Right lobe of liver (tissue), 6 donors: ENCODE results near the gene FBXL5. TPM values are rescaled to one million over a fixed set of nuclear protein-coding genes. Genes with fewer than 3 reads are reported as not detected.

Experiments used
- ATAC-seq, 4 donors: fragments of 200-7000 bp; cut with Tn5 transposase; one replicate each; pipeline ENCODE4 v1.9.1; 2020; ENCODE audit warnings: mild to moderate bottlenecking in 4 of 4, moderate library complexity in 4 of 4
- DNase-seq, 3 donors: peaks; one replicate each; pipeline ENCODE4 v3.0.0-alpha.2; 2020
- H3K27ac ChIP-seq, 3 donors: fragments of 200-600 bp; one replicate each; pipeline ENCODE4 v1.8.0; 2022
- H3K27me3 ChIP-seq, 2 donors: fragments of 200-600 bp; one replicate each; pipeline ENCODE4 v1.8.0; 2022
- H3K36me3 ChIP-seq, 4 donors: fragments of 200-600 bp; sonication (generic) in 1 of 4; one replicate each; pipeline versions ENCODE4 v1.5.1 to v1.8.0; 2017 to 2022; ENCODE audit warnings: control low read depth in 1 of 4
- H3K4me1 ChIP-seq, 4 donors: fragments of 200-600 bp; sonication (generic) in 1 of 4; one replicate each; pipeline versions ENCODE4 v1.5.1 to v1.8.0; 2017 to 2022; ENCODE audit warnings: control low read depth in 1 of 4
- H3K4me3 ChIP-seq, 3 donors: fragments of 200-600 bp; one replicate each; pipeline ENCODE4 v1.8.0; 2022
- H3K9me3 ChIP-seq, 4 donors: fragments of 200-600 bp; sonication (generic) in 1 of 4; one replicate each; pipeline versions ENCODE4 v1.5.1 to v1.8.0; 2017 to 2022; ENCODE audit warnings: control low read depth in 1 of 4
- CTCF ChIP-seq, 4 donors: fragments of 200-600 bp in 3 of 4; fragments of 450-650 bp in 1 of 4; IDR thresholded peaks; one replicate each; pipeline versions ENCODE4 v1.5.1 to v1.8.0; 2016 to 2022; ENCODE audit warnings: antibody characterized with exemption in 4 of 4, mild to moderate bottlenecking in 2 of 4
- POLR2A ChIP-seq: fragments of 450-650 bp; IDR thresholded peaks from one replicate; pipeline ENCODE4 v1.6.1; 2017; ENCODE audit warnings: antibody characterized with exemption, mild to moderate bottlenecking
- WGBS: methylation state at CpG from one replicate; pipeline ENCODE4 v1.1.6; 2018; ENCODE audit warnings: low coverage, low lambda C conversion rate; ENCODE audit not compliant: insufficient coverage; ENCODE audit errors: missing lambda C conversion rate; 5-methylcytosine and 5-hydroxymethylcytosine counted together
- intact Hi-C, 2 donors: fragments of 100-400 bp; cut with DNase I; formaldehyde crosslinking; loops; one replicate each; pipeline versions ENCODE4 v1.11.2 to v1.14.1; 2022
- total RNA-seq, 6 experiments: library from RNA; depleted of rRNA in 2 of 6; stranded (reverse); fragments of >200 nt in 2 of 6; fragmentation: NEBNext Ultra II Directional in 3 of 6; extraction: Animal tissue kit (Norgen Biotek cat#: 25700) in 3 of 6; gene quantifications; one replicate each; pipeline versions ENCODE4 v1.1.0 to v1.2.4, GENCODE V29; 2016 to 2023
- donor health status: DM: no; HTN: yes; CAD: no.
- donor health status: DM: no; HTN: no; CAD: no.
- donor health status: DM: no; HTN: no; CAD: no.
- donor health status: DM: no; HTN: yes; CAD: no.
- donor health status: DM: no; HTN: yes; CAD: no.

FBXL5 gene
- total RNA-seq, 6 experiments from 2014 or later = 38.3 to 59.5 (median 46.8) TPM

GRCh38 chr4:15587649-15588048 is 67.5 kb downstream of the FBXL5 start:
- peak in 3 of 4 donors; percentile 29 to 52 (median 44) for ATAC-seq
- no peak overlapping the region for H3K27ac ChIP-seq

DNA sequence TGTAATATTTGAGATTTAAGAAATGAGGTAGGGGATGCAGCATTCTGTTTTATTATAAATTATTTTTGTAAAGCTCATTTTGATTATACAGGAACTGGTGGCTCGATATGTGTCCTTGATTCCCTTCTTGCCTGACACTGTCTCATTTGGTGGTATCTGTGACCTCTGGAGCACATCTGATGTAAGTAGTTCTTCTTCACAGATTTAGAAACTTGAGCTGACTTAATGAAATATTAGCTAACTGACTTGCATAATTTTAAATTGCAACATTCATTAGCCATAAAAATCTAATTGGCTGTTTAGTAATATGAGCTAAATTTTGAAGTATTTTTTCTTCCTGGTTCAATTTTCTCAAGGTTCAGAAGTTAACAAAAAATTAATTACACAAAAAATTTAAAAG is 69.1 kb downstream of the FBXL5 start:
- no peaks in the 10 kb centered on the region for H3K36me3 ChIP-seq
- WGBS = 15% methylated on average over 1 of the region's 1 CpG
- DNase-seq (no peak), ATAC-seq (peak in 3 of 4 donors; percentile 34 to 45 (median 43))
- intact Hi-C loops = no loop called here
- H3K9me3 ChIP-seq = no peaks in the 10 kb centered on the region
- H3K27me3 ChIP-seq = no peaks in the 10 kb centered on the region
- H3K4me3 ChIP-seq = no peak overlapping the region
- TF ChIP-seq POLR2A (no peak), CTCF (IDR thresholded peaks at IDR 0.05) (no peak)
- no peaks in the 10 kb centered on the region for H3K4me1 ChIP-seq
- H3K27ac ChIP-seq = no peak overlapping the region

More at GRCh38 chr4:15587649-15588048, 67.5 kb downstream of the FBXL5 start:
- no peaks in the 10 kb centered on the region for H3K27me3 ChIP-seq
- no peaks in the 10 kb centered on the region for H3K36me3 ChIP-seq
- TF ChIP-seq CTCF (IDR thresholded peaks at IDR 0.05) = no peak
- no peak for TF ChIP-seq POLR2A
- H3K4me3 ChIP-seq = no peak overlapping the region
- H3K9me3 ChIP-seq = no peaks in the 10 kb centered on the region
- no peak for DNase-seq
- no peaks in the 10 kb centered on the region for H3K4me1 ChIP-seq
- intact Hi-C loops = no loop called here
- WGBS = 63% methylated on average over 3 of the region's 3 CpGs

GRCh38 chr4:15585331-15585730 is 69.8 kb downstream of the FBXL5 start:
- intact Hi-C loops = no loop called here
- no peaks in the 10 kb centered on the region for H3K9me3 ChIP-seq
- DNase-seq (no peak), ATAC-seq (no peak)
- H3K4me3 ChIP-seq = no peak overlapping the region
- no peaks in the 10 kb centered on the region for H3K36me3 ChIP-seq
- H3K27ac ChIP-seq = no peak overlapping the region
- WGBS = 100% methylated on average over 2 of the region's 2 CpGs
- H3K4me1 ChIP-seq = no peaks in the 10 kb centered on the region
- no peaks in the 10 kb centered on the region for H3K27me3 ChIP-seq
- TF ChIP-seq CTCF (IDR thresholded peaks at IDR 0.05) = no peak
- no peak for TF ChIP-seq POLR2A

- no peak overlapping the region for H3K4me3 ChIP-seq
- 100% methylated on average over 1 of the region's 1 CpG for WGBS
- H3K27ac ChIP-seq = no peak overlapping the region
- no peaks in the 10 kb centered on the region for H3K9me3 ChIP-seq
- ATAC-seq (no peak), DNase-seq (no peak)
- no peaks in the 10 kb centered on the region for H3K4me1 ChIP-seq
- H3K27me3 ChIP-seq = no peaks in the 10 kb centered on the region
- H3K36me3 ChIP-seq = no peaks in the 10 kb centered on the region
- intact Hi-C loops = no loop called here
- no peak for TF ChIP-seq POLR2A
Measured at GRCh38 chr4:15584785-15585184, 70.4 kb downstream of the FBXL5 start.

GRCh38 chr4:15577508-15577907 is 77.6 kb downstream of the FBXL5 start:
- no peak for DNase-seq
- Histone ChIP-seq H3K36me3 (peaks cover 0 to 2% (median 0%) of the 10 kb centered on the region in 4 donors), H3K4me3 (no peak overlapping the region), H3K27me3 (no peaks in the 10 kb centered on the region), H3K4me1 (no peaks in the 10 kb centered on the region), H3K9me3 (no peaks in the 10 kb centered on the region), H3K27ac (no peak overlapping the region)
- ATAC-seq = no peak
- no peak for TF ChIP-seq CTCF (IDR thresholded peaks at IDR 0.05)
- no peak for TF ChIP-seq POLR2A
- intact Hi-C loops = no loop called here
